ENCODE measurements around the gene NFIX. TPM values are rescaled to one million over a fixed set of nuclear protein-coding genes. Genes with fewer than 3 reads are reported as not detected.

NFIX gene
- total RNA-seq, 2 experiments from 2014 or later = 4.7 to 5.0 TPM

GRCh38 chr19:12979974-12980373 lies 15.3 kb upstream of the NFIX start:
- intact Hi-C loops (cut with micrococcal nuclease) = loop anchor here (5.0 to 10.0 kb wide), 2 partner anchors 55 to 82 kb away; no protein-coding TSS in a partner anchor
- no peaks in the 10 kb centered on the region for H3K9me3 Mint-ChIP-seq
- ChIA-PET POLR2A (no interaction called here), CTCF (interaction anchor here (4.0 to 12.9 kb wide), 5 partner anchors 15 to 125 kb away, joined by 22 to 160 read pairs (median 116); no protein-coding TSS in a partner anchor)
- peaks cover 11% of the 10 kb centered on the region for H3K27me3 Mint-ChIP-seq
- peaks cover 2% of the 10 kb centered on the region for H3K4me1 Mint-ChIP-seq (ENCODE audit: low read depth)
- no peak overlapping the region for H3K4me3 Mint-ChIP-seq
- TF ChIP-seq CTCF (IDR thresholded peaks at IDR 0.05) = no peak
- H3K36me3 Mint-ChIP-seq (ENCODE audit: low read depth) = no peaks in the 10 kb centered on the region
- no peak overlapping the region for H3K27ac Mint-ChIP-seq
- no peak for ATAC-seq
- DNase-seq = no peak

- ChIA-PET CTCF (interaction anchor here (0.9 to 12.9 kb wide), 7 partner anchors 11 to 111 kb away, joined by 3 to 154 read pairs (median 7); no protein-coding TSS in a partner anchor), POLR2A (interaction anchor here (0.7 to 1.2 kb wide), 3 partner anchors 17 to 359 kb away, joined by 3 to 4 read pairs (median 3); no protein-coding TSS in a partner anchor)
- intact Hi-C loops (cut with micrococcal nuclease) = loop anchor here (2.0 to 10.0 kb wide), 2 partner anchors 52 to 112 kb away; no protein-coding TSS in a partner anchor
- Mint-ChIP-seq H3K27ac (no peak overlapping the region), H3K36me3 (ENCODE audit: low read depth) (no peaks in the 10 kb centered on the region), H3K27me3 (peaks cover 7% of the 10 kb centered on the region), H3K4me3 (no peak overlapping the region), H3K9me3 (no peaks in the 10 kb centered on the region), H3K4me1 (ENCODE audit: low read depth) (peaks cover 2% of the 10 kb centered on the region)
- TF ChIP-seq CTCF (IDR thresholded peaks at IDR 0.05) = no peak
- no peak for ATAC-seq
- no peak for DNase-seq
Observed at GRCh38 chr19:12982648-12983047, 12.6 kb upstream of the NFIX start.

- ATAC-seq (no peak), DNase-seq (no peak)
- H3K27ac Mint-ChIP-seq = no peak overlapping the region
- peaks cover 4% of the 10 kb centered on the region for H3K27me3 Mint-ChIP-seq
- intact Hi-C loops (cut with micrococcal nuclease) = loop anchor here (2.0 to 10.0 kb wide), 2 partner anchors 52 to 112 kb away; no protein-coding TSS in a partner anchor
- H3K9me3 Mint-ChIP-seq = no peaks in the 10 kb centered on the region
- H3K36me3 Mint-ChIP-seq (ENCODE audit: low read depth) = no peaks in the 10 kb centered on the region
- H3K4me1 Mint-ChIP-seq (ENCODE audit: low read depth) = peaks cover 2% of the 10 kb centered on the region
- ChIA-PET POLR2A (interaction anchor here (0.7 to 1.2 kb wide), 2 partner anchors 18 to 32 kb away, joined by 3 read pairs; no protein-coding TSS in a partner anchor), CTCF (interaction anchor here (1.0 to 12.9 kb wide), 7 partner anchors 11 to 111 kb away, joined by 3 to 154 read pairs (median 7); no protein-coding TSS in a partner anchor)
- no peak for TF ChIP-seq CTCF (IDR thresholded peaks at IDR 0.05)
- no peak overlapping the region for H3K4me3 Mint-ChIP-seq
Observed at GRCh38 chr19:12983091-12983490, 12.2 kb upstream of the NFIX start.

- Mint-ChIP-seq H3K4me1 (ENCODE audit: low read depth) (peaks cover 2% of the 10 kb centered on the region), H3K36me3 (ENCODE audit: low read depth) (no peaks in the 10 kb centered on the region), H3K27me3 (peaks cover 4% of the 10 kb centered on the region), H3K27ac (no peak overlapping the region), H3K9me3 (no peaks in the 10 kb centered on the region), H3K4me3 (no peak overlapping the region)
- CTCF ChIA-PET = interaction anchor here (1.0 to 12.9 kb wide), 6 partner anchors 10 to 110 kb away, joined by 4 to 154 read pairs (median 8); no protein-coding TSS in a partner anchor
- intact Hi-C loops (cut with micrococcal nuclease) = loop anchor here (2.0 to 10.0 kb wide), 2 partner anchors 51 to 111 kb away; no protein-coding TSS in a partner anchor
- TF ChIP-seq CTCF (IDR thresholded peaks at IDR 0.05) = peak; percentile 97
- DNase-seq = peak; percentile 85
- ATAC-seq = peak; percentile 89
- POLR2A ChIA-PET = no interaction called here
Observed at GRCh38 chr19:12983542-12984142, 11.6 kb upstream of the NFIX start.

GRCh38 chr19:12984143-12984627 lies 11.1 kb upstream of the NFIX start:
- DNase-seq (no peak), ATAC-seq (no peak)
- peaks cover 4% of the 10 kb centered on the region for H3K27me3 Mint-ChIP-seq
- TF ChIP-seq CTCF (IDR thresholded peaks at IDR 0.05) = no peak
- no peak overlapping the region for H3K4me3 Mint-ChIP-seq
- peaks cover 2% of the 10 kb centered on the region for H3K4me1 Mint-ChIP-seq (ENCODE audit: low read depth)
- POLR2A ChIA-PET = no interaction called here
- intact Hi-C loops (cut with micrococcal nuclease) = loop anchor here (10.0 kb wide), 1 partner anchor 51 kb away; no protein-coding TSS in a partner anchor
- CTCF ChIA-PET = interaction anchor here (1.0 to 12.9 kb wide), 7 partner anchors 10 to 110 kb away, joined by 4 to 154 read pairs (median 10); no protein-coding TSS in a partner anchor
- H3K9me3 Mint-ChIP-seq = no peaks in the 10 kb centered on the region
- no peak overlapping the region for H3K27ac Mint-ChIP-seq
- H3K36me3 Mint-ChIP-seq (ENCODE audit: low read depth) = no peaks in the 10 kb centered on the region
